Stimulated activated CD8-positive, alpha-beta memory T cell treated with anti-CD3 and anti-CD28 coated beads, Interleukin-2, amount 100 ng/mL, for 48 hours (primary cell): ENCODE data around the gene GLRA2.
"Not testable (repeated sequence)": the region's sequence is repeated elsewhere in the genome, so short reads cannot be mapped to it uniquely, and the experiment has no call there.

Source experiments
- DNase-seq, 2 donors: peaks; one replicate each; pipeline ENCODE4 v3.0.0-alpha.2; 2020; ENCODE audit warnings: low read depth in 2 of 2

GLRA2 gene

DNA sequence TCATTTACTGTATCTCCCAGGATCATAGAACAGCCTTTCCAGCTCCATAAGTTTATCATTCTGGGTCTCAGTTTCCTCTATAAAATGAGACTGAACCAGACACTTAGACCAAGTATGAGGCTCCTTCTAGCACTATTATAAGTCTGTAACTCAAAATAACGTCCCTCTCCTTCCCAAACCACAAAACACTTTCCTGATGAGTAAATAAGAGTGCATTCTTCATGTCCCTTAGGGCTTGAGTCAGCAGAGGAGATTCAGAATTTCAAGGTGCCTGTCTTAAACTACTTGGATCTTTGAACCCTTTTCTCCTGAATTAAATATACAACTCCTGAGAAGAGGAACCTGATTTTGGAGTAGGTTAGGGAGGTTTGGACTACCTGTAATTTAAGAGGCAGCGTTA is 62.6 kb downstream of the GLRA2 start:
- no peak for DNase-seq

DNA sequence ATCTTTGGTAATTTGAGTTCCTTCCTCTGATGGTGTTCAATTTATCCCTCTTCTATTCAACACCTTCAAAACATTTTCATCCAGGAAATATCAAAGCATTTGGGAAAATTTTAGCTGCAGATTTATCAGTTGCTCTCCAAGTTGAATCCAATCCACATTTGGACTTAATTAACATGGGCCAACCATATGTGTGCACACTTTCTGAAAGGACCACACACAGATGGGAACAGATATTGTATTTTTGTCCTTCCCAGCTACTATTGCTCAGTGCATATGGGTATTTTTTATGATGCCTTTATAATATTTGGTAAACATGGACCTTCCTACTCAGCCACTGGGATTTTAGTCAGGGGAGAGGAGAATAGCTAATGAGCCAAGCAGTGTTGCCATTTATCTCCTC is 65.2 kb downstream of the GLRA2 start:
- no peak for DNase-seq

DNA sequence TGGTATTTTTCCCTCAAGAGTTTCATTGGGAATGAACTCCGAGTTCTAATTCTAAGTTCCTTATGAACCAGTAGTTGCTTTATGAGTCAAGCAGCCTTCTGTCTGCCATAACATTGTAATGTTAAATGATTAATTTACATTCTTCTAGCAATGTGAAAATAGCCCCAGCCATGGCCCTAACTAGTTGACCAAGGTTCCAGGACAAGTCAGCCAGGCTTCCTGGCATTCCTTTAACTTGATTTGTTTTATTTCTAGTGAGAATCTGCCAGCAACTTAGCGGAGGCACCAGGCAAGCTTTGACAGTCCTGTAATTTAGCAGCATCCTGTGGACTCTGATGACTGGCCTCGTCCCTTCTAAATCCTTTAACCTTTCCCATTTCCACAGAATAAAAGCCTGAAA is 69.0 kb downstream of the GLRA2 start:
- DNase-seq, result no peak

DNA sequence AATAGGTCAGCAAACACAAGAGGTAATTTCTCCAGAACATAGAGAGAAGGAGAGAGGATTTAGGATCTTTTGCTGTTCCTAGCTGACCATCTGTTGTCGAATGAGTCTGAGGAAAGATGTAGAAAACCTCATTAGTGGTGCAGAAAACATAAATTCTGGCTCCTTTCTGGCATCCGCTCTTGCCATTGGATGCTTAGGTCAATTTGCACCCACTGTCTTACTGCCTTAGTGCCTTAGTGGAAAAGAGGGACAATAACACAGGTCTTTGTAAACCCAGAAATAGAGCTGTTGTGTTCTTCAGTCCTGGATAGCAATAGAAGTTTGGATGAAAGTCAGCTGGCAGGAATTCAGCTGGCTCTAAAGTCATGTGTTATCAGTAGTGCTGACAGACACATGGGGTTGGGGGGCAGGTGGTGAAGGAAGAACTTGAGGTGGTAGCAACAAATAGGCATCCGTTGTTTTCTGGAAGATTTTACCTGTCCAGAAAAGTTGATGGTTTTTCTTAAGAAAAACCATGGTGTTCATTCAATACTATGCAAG is 78.2 kb downstream of the GLRA2 start:
- no peak for DNase-seq

DNA sequence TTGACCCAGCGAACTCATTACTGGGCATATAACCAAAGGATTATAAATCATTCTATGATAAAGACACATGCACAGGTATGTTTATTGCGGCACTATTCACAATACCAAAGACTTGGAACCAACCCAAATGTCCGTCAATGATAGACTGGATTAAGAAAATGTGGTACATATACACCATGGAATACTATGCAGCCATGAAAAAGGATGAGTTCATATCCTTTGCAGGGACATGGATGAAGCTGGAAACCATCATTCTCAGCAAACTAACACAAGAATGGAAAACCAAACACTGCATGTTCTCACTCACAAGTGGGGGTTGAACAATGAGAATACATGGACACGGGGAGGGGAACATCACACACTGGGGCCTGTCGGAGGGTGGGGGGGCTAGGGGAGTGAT is 83.1 kb downstream of the GLRA2 start:
- DNase-seq, result not testable (repeated sequence)

DNA sequence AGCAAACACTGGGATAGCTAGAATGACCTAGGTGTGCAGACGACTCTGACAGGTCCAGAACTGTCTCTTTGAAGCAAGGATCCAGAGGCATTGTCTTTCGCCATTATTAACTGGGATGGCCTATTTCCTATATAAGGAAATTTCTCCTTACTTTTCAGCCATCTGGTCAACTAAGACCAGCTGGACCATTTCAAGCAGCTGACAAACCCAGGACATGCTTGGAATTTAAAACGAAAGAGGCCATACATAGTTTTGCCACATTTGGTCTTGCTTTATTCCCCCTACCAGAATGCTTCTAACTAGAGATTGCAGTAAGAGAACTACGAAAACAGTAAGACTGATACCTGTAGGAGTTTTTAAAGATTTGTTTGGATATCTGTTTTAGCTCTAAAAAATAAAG is 87.0 kb downstream of the GLRA2 start:
- no peak for DNase-seq

DNA sequence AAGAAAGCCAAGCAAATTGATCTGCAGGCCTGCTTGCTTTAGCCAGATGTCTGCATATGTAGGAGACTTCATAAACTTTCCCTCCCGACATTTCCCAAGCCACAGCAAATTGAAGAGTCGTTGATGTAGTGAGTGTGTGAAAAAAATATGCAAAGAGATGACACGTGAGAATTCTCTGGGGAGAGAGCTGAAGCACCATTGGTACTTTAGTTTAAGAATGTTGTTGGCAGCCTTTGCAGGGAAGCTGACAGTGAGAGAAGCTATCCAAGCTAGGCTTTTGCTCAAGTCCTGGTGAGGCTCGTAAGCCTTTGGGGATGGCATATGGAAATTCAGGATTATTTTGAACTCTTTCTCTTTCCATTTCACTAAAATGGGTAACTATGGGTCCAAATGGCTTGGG is 87.5 kb downstream of the GLRA2 start:
- no peak for DNase-seq

DNA sequence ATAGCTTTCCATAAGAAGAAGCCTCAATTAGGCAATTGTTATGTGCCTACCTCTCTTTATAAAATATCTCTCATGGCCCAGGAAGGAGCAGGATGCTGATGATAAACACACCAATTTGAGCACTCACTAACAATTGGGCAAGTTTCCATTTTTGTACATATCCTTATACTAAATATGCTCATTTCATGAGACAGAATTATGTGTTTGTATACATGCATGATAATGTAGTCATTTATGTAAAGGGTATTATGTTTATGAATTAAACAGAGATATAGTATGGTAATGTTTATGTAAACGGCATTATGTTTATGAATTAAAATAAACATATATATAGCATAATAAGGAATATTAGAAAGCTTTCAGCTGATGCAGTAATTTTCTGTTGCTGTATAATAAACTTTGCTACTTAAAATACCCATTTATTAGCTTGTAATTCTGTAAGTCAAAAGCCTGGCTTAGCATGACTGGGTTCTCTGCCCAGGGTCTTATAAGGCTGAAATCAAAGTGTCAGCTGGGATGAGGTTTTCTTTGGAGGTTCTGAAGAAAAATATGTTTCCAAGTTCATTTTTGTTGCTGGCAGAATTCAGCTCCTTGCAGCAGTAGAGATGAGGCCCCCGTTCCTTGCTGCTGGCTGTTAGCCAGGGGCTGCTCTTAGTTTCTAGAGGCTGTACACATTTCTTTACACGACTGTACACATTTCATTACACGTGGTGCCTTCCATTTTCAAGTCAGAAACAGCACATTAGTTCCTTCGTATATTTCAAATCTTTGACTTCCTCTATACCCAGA is 89.0 kb downstream of the GLRA2 start:
- DNase-seq, result no peak

DNA sequence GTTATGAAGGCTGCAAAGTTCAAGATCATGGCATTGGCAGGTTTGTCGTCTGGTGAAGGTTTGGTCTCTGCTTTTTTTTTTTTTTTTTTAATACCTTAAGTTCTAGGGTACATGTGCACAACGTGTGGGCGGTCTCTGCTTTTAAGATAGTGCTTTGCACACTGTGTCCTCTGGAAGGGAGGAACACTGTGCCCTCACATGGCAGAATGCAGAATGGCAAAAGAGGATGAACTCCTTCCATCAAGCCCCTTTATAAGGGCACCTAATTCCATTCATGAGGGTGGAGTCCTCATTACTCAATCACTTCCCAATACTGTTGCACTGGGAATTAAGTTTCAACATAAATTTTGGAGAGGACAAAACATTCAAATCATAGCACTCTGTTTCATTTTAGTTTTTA is 101.4 kb downstream of the GLRA2 start:
- no peak for DNase-seq

DNA sequence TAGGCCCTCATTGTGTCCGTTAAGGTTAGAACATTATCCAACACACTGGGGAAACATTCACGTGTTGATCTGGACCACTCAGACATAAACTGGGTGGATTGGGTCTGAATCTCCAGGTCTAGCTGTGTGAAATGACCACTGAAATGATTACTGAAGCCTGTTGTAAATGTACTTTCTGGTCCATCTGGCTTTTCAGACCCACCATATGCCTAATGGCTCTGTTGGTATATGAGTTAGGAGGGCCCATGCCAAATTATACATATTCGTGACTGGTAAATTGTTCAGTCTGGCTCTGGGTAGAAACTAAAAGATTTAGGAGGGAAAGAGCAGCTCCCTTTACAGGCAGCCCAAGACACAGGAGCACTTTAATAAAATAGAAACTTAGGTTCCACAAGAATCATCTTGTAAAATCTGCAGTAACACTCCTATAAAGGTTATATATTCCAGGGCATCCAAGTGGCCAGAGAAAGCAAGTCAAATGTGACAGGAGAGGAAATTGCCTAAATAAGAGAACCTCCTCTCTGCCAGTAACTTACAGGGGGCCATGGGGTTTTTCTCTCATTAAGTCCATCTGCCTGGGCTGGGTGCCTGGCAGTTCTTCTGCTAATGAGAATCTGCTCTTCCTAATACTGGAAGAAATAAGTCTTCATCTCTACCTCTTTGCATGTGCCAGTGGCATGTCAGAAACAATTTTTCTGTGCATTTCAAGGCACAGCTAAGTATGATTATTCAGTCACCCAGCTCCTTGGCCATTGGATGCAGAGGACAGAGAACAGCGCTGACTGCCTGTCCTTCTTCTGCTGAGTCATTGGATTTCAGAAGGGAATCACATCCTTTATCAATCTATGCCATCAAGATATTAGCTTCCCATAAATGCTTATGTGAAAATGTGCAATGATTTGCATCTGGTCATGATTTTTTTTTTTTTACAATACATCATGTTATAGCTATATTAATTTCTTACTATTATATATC is 112.6 kb downstream of the GLRA2 start:
- DNase-seq, result no peak

DNA sequence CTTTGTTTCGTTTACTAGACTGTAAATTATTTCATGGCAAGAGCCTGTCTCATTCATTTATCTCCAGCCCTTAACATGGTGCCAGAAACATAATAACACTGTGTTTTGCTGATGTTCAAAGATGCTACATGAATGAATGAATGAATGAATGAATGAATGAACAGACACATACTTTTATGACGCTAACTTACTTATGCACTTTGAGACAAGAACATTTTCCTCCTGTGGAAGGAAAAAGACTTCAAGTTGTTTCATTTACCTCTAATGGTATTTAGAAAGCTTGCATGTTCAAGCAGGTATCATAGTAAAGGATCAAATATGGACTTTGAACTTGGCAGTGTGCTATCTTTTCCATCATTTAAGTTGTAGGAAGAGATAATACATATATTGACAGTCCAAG is 131.6 kb downstream of the GLRA2 start:
- DNase-seq, result no peak

DNA sequence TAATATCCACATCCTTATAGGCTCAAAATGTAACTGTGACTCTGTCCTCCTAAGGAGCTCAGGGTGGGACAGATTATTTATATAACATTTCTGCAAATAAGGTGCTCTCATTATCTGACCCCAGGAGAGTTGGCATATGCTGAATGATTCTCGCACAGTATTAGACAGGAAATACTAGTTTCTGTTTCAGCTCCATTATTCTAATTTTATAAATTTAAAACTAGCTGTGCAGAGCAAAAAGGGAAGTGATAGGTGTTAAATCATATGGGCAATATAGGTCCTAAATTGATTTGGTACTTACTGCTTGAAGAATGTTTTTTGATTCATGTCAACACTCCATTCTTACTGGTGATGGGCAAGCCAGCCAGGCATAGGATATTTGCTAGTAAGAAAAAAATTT is 141.5 kb downstream of the GLRA2 start:
- DNase-seq, result no peak

DNA sequence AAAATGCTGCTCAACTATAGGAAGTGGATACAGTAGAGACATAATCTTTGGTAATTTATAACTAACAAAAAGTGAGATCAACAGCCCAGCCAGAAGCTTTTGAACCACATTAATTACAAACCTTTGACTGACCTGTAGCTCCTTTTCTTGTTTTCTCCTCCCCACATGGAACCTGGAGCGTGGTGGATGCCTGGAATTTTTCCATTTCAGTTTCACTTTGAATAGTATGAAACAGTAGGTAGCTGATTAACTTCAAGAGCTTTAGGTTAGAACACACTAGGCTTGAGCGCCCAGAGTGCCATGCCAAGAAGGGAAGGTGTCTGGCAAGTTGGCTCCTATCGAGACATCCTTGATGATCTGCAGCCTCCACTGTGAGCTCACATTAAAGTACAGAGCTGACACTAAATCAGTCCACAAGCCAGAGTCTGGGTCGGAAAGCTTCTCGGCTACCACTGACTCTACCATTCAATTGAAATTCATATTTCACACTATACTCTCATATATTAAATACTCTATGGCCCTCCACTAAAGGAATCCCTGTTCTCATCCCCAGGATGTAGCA is 143.4 kb downstream of the GLRA2 start:
- DNase-seq, result no peak

DNA sequence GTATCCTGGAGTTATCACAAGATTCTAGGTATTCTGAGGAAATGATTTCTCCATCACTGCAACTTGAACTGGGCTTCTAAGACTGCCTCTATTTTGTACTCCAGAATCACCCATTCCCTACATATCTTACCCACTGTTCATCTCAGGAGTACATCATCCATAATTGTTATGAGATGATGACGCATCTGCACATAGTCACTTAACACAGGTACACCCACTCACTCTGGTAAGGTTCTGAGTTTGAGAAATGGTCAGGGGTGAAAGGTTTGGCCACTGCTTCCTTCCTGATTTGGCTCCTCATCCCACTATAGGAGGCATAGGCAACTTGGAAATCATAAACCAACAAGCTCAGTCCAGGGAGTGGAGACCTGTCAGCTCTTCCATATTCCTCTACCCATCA is 143.9 kb downstream of the GLRA2 start:
- DNase-seq, result no peak

DNA sequence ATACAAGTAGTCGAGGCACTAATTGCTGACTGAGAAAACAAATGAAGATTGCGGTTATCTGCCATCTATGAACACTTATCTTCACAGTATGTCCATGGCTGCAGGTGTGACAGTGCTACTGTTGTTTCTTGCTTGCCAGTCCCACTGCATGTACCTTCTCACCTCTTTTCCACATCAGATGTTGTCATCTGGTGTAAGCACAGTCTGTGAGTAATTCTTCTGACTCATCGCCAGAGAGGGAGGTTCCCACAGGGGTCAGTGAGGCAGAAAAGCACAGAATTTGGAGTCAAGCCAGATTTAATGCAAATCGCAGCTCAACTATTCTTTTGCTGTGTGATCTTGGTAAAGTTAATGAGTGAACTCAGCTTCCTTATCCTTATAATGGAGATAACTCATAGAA is 144.4 kb downstream of the GLRA2 start:
- DNase-seq, result no peak

DNA sequence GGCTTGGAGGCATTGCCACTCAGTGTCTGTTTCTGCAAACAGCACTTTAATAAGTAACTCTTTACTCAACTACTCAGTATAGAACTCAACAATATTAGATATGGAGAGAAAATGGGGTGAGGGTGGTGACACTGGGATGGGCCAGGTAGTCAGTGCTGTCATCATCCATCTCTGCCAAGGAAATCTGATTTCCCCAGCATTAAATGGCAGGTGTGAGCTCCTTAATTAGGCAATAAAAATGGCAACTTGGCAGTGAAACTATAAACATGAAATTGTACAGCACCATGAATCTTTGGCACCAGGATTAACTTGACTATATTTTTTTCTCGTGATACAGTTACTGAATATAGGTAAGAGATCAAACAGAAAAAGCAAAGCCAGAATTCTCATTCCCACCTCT is 146.2 kb downstream of the GLRA2 start:
- DNase-seq, result no peak

DNA sequence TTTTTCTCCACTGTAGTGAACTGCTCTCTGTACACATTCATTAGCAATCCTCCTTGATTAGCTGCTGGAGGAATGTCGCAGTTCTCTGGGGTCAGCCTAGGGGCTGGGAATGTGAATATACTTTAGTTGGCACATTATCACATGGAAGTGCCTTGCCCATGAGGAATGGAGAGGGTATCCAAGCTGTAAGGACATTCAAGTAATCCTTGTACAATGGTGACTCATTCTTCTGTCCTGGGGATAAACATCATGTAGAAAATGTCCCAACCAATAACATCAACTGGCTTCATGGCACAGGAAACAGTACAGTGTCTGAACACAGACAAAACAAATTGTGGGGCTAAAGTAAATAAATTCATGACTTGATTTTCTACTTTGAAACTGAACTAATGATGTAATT is 147.1 kb downstream of the GLRA2 start:
- DNase-seq, result no peak

DNA sequence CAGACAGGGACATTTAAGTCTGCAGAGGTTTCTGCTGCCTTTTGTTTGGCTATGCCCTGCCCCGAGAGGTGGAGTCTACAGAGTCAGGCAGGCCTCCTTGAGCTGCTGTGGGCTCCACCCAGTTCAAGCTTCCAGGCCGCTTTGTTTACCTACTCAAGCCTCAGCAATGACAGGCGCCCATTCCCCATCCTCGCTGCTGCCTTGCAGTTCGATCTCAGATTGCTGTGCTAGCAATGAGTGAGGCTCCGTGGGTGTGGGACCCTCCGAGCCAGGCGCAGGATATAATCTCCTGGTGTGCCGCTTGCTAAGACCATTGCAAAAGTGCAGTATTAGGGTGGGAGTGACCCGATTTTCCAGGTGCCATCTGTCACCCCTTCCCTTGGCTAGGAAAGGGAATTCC is 159.0 kb downstream of the GLRA2 start:
- not testable (repeated sequence) for DNase-seq

DNA sequence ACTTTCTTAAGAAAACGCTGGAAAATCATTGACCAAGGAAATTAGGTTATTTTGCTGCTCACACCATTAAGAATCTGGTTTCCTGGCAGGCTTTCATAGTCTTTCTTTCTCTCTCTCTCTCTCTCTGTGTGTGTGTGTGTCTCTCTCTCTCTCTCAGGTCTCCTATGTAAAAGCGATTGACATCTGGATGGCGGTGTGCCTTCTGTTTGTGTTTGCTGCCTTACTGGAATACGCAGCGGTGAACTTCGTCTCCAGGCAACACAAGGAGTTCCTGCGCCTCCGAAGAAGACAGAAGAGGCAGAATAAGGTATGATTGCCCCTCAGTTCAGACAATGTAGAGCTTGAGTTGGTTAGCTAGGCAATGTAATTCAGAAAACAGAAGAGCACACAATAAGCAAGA is 161.2 kb downstream of the GLRA2 start:
- DNase-seq, result no peak

DNA sequence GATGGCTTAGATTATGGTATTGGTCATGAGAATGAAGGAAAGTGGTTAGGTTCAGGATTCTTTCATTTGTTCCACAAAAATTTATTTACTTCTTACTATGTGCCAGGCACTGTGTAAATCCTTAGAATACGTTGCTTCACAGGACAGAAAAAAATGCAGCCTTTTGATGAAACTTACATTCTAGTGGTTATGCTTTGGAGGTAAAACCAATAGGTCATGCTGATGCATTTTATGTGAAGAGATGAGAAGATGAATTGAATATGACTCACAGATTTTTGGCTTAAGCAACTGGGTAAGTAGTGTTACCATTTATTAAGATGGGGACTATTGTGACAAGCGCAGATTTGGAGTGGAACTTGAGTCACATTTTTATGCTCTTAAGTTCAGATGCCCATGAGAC is 165.3 kb downstream of the GLRA2 start:
- DNase-seq, result no peak

DNA sequence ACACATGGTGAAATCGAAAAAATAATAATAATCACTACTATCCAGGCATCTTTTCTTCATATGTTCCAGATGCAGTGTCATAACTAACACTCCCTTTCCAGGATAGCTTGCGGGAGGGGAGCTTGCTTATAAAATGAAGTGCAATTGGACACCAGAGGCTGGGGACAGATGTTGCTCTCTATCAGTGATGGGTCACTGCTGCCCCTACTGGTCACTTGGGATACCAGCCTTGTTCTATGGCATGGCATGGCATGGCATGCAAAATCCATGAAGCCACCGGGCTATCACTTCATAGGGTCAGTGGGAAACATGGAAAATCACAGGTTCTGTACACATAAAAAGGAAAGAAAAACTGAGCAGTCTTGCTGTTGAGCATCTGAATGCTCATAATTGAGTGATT is 168.1 kb downstream of the GLRA2 start:
- DNase-seq, result peak in 1 of 2 donors; percentile 13

DNA sequence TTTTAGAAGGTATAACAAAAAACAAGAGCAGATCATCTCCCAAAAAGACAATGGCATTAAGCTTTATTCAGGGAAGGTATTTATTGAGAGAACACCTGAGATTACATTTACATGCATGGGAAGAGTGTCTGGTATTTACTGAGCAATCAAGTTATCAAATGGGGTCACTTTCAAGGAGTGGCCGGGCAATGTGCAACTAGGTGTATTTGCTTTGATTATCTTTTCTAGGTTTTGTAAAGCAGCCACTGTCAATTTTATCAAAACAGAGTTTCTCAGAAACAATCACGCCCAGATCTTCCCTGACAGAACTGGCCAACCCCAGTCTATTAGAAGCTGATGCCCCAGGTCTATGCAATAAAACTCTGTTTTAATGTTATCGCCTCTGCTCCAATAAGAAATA is 169.5 kb downstream of the GLRA2 start:
- DNase-seq, result no peak
